ENCODE data around the gene SKP1.
A peak's percentile ranks its signal among the peaks of the same experiment; 100 is the strongest.

Gene SKP1

GRCh38 chr5:134124289-134125038 is 52.3 kb downstream of the SKP1 start:
- FAIRE-seq (peak; percentile 43), DNase-seq (ENCODE audit: insufficient read length, low spot score) (peak; percentile 85)
- no peak for TF ChIP-seq POLR2A (IDR thresholded peaks at IDR 0.05; ENCODE audit: low read depth, low read length)

GRCh38 chr5:134123360-134123759 is 53.4 kb downstream of the SKP1 start:
- DNase-seq (ENCODE audit: insufficient read length, low spot score) (no peak), FAIRE-seq (no peak)
- TF ChIP-seq POLR2A (IDR thresholded peaks at IDR 0.05; ENCODE audit: low read depth, low read length): no peak

GRCh38 chr5:134122530-134122929 is 54.2 kb downstream of the SKP1 start:
- no peak for TF ChIP-seq POLR2A (IDR thresholded peaks at IDR 0.05; ENCODE audit: low read depth, low read length)
- no peak for FAIRE-seq

GRCh38 chr5:134120386-134121138 is 56.2 kb downstream of the SKP1 start:
- FAIRE-seq: no peak
- DNase-seq (ENCODE audit: insufficient read length, low spot score): no peak
- TF ChIP-seq POLR2A (IDR thresholded peaks at IDR 0.05; ENCODE audit: low read depth, low read length): no peak

More at GRCh38 chr5:134122530-134122929, 54.2 kb downstream of the SKP1 start:
- DNase-seq (ENCODE audit: insufficient read length, low spot score): no peak

GRCh38 chr5:134119720-134120119 is 57.0 kb downstream of the SKP1 start:
- no peak for DNase-seq (ENCODE audit: insufficient read length, low spot score)
- no peak for FAIRE-seq
- no peak for TF ChIP-seq POLR2A (IDR thresholded peaks at IDR 0.05; ENCODE audit: low read depth, low read length)

- no peak for FAIRE-seq
- no peak for TF ChIP-seq POLR2A (IDR thresholded peaks at IDR 0.05; ENCODE audit: low read depth, low read length)
- DNase-seq (ENCODE audit: insufficient read length, low spot score): no peak
Measured at GRCh38 chr5:134118212-134118835, 58.4 kb downstream of the SKP1 start.

GRCh38 chr5:134116789-134117761 is 59.7 kb downstream of the SKP1 start:
- FAIRE-seq (no peak), DNase-seq (ENCODE audit: insufficient read length, low spot score) (no peak)
- no peak for TF ChIP-seq POLR2A (IDR thresholded peaks at IDR 0.05; ENCODE audit: low read depth, low read length)

- DNase-seq (ENCODE audit: insufficient read length, low spot score) (no peak), FAIRE-seq (no peak)
- TF ChIP-seq POLR2A (IDR thresholded peaks at IDR 0.05; ENCODE audit: low read depth, low read length): no peak
Measured at GRCh38 chr5:134116286-134116685, 60.5 kb downstream of the SKP1 start.

- DNase-seq (ENCODE audit: insufficient read length, low spot score): peak; percentile 47
- no peak for TF ChIP-seq POLR2A (IDR thresholded peaks at IDR 0.05; ENCODE audit: low read depth, low read length)
- no peak for FAIRE-seq
Measured at GRCh38 chr5:134115806-134116175, 61.0 kb downstream of the SKP1 start.

- DNase-seq (ENCODE audit: insufficient read length, low spot score): no peak
Measured at GRCh38 chr5:134114886-134115805, 61.6 kb downstream of the SKP1 start.

GRCh38 chr5:134113902-134114875 is 62.6 kb downstream of the SKP1 start, which contains the start of gene TCF7:
TCF7 (plus strand) TSS chr5:134114681; CDS start chr5:134114907, 226 bp downstream.
- no peak for FAIRE-seq

More at GRCh38 chr5:134114886-134115805, 61.6 kb downstream of the SKP1 start:
- TF ChIP-seq POLR2A (IDR thresholded peaks at IDR 0.05; ENCODE audit: low read depth, low read length): no peak
- no peak for FAIRE-seq

More at GRCh38 chr5:134113902-134114875, 62.6 kb downstream of the SKP1 start, which contains the start of gene TCF7:
- DNase-seq (ENCODE audit: insufficient read length, low spot score): peak; percentile 95
- TF ChIP-seq POLR2A (IDR thresholded peaks at IDR 0.05; ENCODE audit: low read depth, low read length): no peak

All from H54 (cell line).